ENCODE results near the gene VPS18.

DNA sequence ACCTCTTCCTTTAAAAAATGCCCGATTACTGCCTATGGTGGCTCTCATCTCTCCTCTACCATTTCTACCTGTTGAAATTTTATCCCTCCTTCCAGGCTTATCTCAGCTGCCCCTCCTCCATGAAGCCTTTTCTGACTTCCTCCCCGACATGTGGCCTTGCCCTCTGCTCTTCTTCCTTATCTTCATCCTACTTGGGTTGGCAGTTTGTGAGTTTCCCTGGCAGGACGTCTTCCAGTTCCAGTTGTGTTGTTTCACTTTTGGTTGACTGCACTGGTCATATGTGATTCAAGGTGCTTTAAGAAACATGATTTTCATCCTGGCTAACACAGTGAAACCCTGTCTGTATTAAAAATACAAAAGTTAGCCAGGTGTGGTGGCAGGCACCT lies 39.3 kb downstream of the VPS18 start:
- TF ChIP-seq, protein P1, sequence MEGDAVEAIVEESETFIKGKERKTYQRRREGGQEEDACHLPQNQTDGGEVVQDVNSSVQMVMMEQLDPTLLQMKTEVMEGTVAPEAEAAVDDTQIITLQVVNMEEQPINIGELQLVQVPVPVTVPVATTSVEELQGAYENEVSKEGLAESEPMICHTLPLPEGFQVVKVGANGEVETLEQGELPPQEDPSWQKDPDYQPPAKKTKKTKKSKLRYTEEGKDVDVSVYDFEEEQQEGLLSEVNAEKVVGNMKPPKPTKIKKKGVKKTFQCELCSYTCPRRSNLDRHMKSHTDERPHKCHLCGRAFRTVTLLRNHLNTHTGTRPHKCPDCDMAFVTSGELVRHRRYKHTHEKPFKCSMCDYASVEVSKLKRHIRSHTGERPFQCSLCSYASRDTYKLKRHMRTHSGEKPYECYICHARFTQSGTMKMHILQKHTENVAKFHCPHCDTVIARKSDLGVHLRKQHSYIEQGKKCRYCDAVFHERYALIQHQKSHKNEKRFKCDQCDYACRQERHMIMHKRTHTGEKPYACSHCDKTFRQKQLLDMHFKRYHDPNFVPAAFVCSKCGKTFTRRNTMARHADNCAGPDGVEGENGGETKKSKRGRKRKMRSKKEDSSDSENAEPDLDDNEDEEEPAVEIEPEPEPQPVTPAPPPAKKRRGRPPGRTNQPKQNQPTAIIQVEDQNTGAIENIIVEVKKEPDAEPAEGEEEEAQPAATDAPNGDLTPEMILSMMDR (IDR thresholded peaks at IDR 0.05) = no peak
- TF ChIP-seq POLR2AphosphoS5 (IDR thresholded peaks at IDR 0.05) (no peak), EP300 (IDR thresholded peaks at IDR 0.05) (no peak)
